GM23338 (cell line): ENCODE data around the gene KIAA2012.

Source experiments
- CREB1 ChIP-seq: fragments of 250-450 bp; sonication (Bioruptor Pico); IDR thresholded peaks from 2 replicates; pipeline ENCODE4 v1.5.0; 2020; ENCODE audit warnings: low read depth, mild to moderate bottlenecking, moderate library complexity
- CTCF ChIP-seq, 2 experiments: fragments of 200-600 bp in 1 of 2; sonication (generic) in 1 of 2; conservative IDR thresholded peaks; 2 replicates each; pipeline versions ENCODE4 v1.5.1 to v1.6.1; 2016 to 2017; ENCODE audit warnings: antibody characterized with exemption in 2 of 2, low read depth in 2 of 2, mild to moderate bottlenecking in 2 of 2, moderate library complexity in 1 of 2
- EZH2 ChIP-seq: fragments of 200-600 bp; sonication (generic); IDR thresholded peaks from one replicate; pipeline ENCODE4 v1.8.0; 2017; ENCODE audit warnings: antibody characterized with exemption, mild to moderate bottlenecking, low read depth; ENCODE audit not compliant: unreplicated experiment
- EZH2phosphoT487 ChIP-seq: fragments of 200-600 bp; sonication (generic); IDR thresholded peaks from one replicate; pipeline ENCODE4 v1.8.1; 2018; ENCODE audit warnings: antibody characterized with exemption; ENCODE audit not compliant: unreplicated experiment
- JUNB ChIP-seq: IDR thresholded peaks from one replicate; pipeline ENCODE4 v1.6.1; 2016; ENCODE audit warnings: antibody characterized with exemption; ENCODE audit not compliant: unreplicated experiment
- NANOG ChIP-seq: IDR thresholded peaks from 2 replicates; pipeline ENCODE4 v1.6.1; 2016; ENCODE audit warnings: antibody characterized with exemption, borderline replicate concordance
- POLR2AphosphoS5 ChIP-seq: IDR thresholded peaks from 2 replicates; pipeline ENCODE4 v1.6.1; 2016; ENCODE audit warnings: antibody characterized with exemption, low read depth
- REST ChIP-seq: IDR thresholded peaks from one replicate; pipeline ENCODE4 v1.6.1; 2018; ENCODE audit warnings: antibody characterized with exemption; ENCODE audit not compliant: unreplicated experiment
- STAT1 ChIP-seq: IDR thresholded peaks from one replicate; pipeline ENCODE4 v1.6.1; 2016; ENCODE audit warnings: antibody characterized with exemption; ENCODE audit not compliant: unreplicated experiment
- ZNF114 ChIP-seq: fragments of 250-450 bp; sonication (Bioruptor Pico); IDR thresholded peaks from 2 replicates; pipeline ENCODE4 v1.5.0; 2020; ENCODE audit warnings: mild to moderate bottlenecking, moderate library complexity
- ZNF331 ChIP-seq: fragments of 250-450 bp; sonication (Bioruptor Pico); IDR thresholded peaks from 2 replicates; pipeline ENCODE4 v1.5.0; 2020; ENCODE audit warnings: low read depth, mild to moderate bottlenecking, moderate library complexity
- ZNF462 ChIP-seq: fragments of 250-450 bp; sonication (Bioruptor Pico); IDR thresholded peaks from 2 replicates; pipeline ENCODE4 v1.5.0; 2020; ENCODE audit warnings: mild to moderate bottlenecking, moderate library complexity
- TF ChIP-seq, protein P1 (sequence below): IDR thresholded peaks from 2 replicates; pipeline ENCODE4 v1.6.1; 2016; ENCODE audit warnings: antibody characterized with exemption

DNA sequence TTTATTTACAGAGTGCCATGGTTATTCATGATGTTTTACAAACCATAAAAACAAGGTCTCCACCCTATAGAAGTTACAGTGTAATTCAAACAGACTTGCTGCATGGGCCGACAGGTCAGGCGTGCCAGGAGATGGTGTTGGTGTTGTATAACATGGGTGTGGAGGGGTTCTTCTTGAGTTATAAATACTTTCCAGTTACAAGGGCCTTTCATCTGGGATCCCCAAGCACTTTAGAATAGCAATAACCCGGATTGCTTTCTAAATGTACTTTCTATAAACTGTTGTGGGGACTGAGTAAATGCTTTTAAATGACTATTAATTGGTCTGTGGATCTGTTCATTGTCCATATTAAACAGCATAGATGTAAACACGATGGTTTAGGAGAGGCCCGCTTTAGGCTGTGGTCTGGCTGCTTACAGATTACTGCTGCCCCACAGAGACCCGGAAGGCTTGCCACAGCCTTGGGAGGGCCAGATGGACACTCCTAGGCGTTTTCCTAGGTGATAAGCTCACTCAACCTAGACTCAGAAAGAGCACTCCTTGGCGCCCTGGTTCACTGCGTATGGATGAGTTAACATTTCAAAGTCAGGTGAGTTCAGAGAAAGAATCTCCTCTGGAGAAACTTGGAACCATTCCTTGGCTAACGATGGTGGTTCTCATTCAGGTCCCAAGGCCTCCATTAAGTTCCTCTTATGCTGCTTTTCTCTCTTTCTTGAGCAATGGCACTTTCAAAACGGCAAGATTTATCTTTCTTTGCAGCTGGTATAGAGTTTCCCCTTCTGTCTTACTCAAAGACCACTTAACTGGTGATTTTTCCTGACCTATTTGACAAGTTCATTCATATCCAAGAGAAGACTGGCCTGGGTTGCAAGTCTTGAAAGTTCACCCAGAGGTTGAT is 3.6 kb upstream of the KIAA2012 start:
- no peak for TF ChIP-seq CTCF (conservative IDR thresholded peaks at IDR 0.05; ENCODE audit: low read depth in 2 of 2)
- TF ChIP-seq POLR2AphosphoS5 = no peak
- TF ChIP-seq JUNB = no peak
- no peak for TF ChIP-seq EZH2
- no peak for TF ChIP-seq EZH2phosphoT487
- no peak for TF ChIP-seq NANOG
- no peak for TF ChIP-seq ZNF331
- TF ChIP-seq CREB1 (CRISPR knock-in tag) = no peak
- TF ChIP-seq STAT1 = no peak
- no peak for TF ChIP-seq REST
- TF ChIP-seq, protein P1, sequence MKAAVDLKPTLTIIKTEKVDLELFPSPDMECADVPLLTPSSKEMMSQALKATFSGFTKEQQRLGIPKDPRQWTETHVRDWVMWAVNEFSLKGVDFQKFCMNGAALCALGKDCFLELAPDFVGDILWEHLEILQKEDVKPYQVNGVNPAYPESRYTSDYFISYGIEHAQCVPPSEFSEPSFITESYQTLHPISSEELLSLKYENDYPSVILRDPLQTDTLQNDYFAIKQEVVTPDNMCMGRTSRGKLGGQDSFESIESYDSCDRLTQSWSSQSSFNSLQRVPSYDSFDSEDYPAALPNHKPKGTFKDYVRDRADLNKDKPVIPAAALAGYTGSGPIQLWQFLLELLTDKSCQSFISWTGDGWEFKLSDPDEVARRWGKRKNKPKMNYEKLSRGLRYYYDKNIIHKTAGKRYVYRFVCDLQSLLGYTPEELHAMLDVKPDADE = no peak
- TF ChIP-seq ZNF462 (CRISPR knock-in tag) = no peak
- TF ChIP-seq ZNF114 (CRISPR knock-in tag) = no peak
